Measurements from ENCODE around the gene ZBTB24.

- TF ChIP-seq, protein P1, sequence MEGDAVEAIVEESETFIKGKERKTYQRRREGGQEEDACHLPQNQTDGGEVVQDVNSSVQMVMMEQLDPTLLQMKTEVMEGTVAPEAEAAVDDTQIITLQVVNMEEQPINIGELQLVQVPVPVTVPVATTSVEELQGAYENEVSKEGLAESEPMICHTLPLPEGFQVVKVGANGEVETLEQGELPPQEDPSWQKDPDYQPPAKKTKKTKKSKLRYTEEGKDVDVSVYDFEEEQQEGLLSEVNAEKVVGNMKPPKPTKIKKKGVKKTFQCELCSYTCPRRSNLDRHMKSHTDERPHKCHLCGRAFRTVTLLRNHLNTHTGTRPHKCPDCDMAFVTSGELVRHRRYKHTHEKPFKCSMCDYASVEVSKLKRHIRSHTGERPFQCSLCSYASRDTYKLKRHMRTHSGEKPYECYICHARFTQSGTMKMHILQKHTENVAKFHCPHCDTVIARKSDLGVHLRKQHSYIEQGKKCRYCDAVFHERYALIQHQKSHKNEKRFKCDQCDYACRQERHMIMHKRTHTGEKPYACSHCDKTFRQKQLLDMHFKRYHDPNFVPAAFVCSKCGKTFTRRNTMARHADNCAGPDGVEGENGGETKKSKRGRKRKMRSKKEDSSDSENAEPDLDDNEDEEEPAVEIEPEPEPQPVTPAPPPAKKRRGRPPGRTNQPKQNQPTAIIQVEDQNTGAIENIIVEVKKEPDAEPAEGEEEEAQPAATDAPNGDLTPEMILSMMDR (conservative IDR thresholded peaks at IDR 0.05 in 1 of 2, IDR thresholded peaks at IDR 0.05 in 1 of 2; ENCODE audit: extremely low read depth in 1 of 2, insufficient read depth in 1 of 2, low read depth in 1 of 2, low read length in 2 of 2): no peak
- no peak for TF ChIP-seq EZH2 (IDR thresholded peaks at IDR 0.05; ENCODE audit: borderline replicate concordance, low read length)
Measured at GRCh38 chr6:109523478-109523877, 40.5 kb upstream of the ZBTB24 start.

Data from mammary epithelial cell (primary cell).